Measurements from ENCODE around the gene CYSTM1. TPM values are rescaled to one million over a fixed set of nuclear protein-coding genes. Genes with fewer than 3 reads are reported as not detected.
A peak's percentile ranks its signal among the peaks of the same experiment; 100 is the strongest.

Gene CYSTM1
- total RNA-seq, 8 experiments from 2014 or later, result 18.8 to 102 (median 28.2) TPM

DNA sequence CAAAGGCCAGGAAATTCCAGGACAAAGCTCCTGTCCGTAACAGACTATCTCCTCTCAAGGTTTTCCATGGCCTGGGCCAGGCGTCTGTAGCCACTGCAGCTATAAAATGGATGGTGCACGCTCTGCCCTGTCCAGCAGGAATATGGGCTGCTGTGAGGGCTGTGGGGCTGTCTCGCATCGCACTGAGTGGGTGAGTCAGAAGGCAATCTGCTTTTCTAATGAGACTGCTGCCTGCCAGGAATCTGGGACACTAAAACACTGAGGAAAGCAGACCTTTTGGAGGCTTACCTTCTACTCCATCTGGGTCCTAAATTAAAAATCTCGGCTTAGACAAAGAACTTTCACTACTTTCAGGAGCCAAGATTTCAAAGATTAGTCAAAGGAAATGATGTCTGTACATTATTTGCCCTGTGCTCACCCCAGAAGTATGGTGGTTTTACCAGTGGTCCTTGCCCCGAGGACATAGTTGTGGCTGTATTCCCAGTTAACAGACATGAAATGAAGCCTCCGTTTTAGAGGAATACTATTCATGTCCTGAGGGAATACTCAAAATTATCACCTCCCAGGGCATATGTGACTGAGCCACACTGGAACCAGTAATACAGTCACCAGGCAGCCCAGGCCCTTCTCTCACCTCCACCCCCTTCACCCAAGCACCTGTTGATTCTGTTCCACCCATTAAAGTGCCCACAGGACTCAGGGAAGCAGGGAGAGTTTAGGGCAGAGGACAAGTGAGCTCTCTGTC is 71.6 kb downstream of the CYSTM1 start:
- peaks cover 7 to 12% of the 10 kb centered on the region in 2 donors for H3K4me1 ChIP-seq (replicated peaks in 1 of 2)
- peak; percentile 37 to 85 (median 56) for ATAC-seq (replicated peaks in 6 of 8)

DNA sequence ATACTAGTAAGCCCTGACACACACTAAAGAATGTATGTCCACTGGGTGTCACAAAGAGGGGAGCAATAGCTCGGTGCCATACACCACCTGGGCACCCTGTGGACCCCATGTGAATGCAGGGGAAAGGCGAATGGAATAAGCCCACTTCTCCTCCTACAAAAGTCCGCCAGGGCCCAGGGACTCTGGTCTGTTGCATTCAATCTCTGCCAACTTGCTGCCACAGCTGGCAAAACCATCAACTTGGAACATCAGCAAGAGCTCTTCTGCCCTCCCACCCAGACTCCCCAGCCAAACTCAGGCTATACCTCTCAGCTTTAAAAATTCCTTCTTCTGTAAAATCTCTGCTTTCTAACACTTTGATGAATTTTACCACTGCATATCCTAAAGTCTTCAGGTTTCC is 73.4 kb downstream of the CYSTM1 start:
- in situ Hi-C loops (cut with MboI; ENCODE audit: low pct_unique_long_range_greater_than_20kb in 2 of 9, low sequenced_read_pairs in 9 of 9, unreplicated experiment in 9 of 9), result loop anchor here in 5 of 9 experiments (10.0 to 25.0 kb wide), 2 partner anchors 106 to 114 kb away; partner anchors contain the start of gene SLC4A9 (in 2 of the 5)
- 100% methylated on average over 1 of the region's 3 CpGs; no CpG with 5 or more reads in 9 of the 10 experiments for WGBS, 10 experiments
- Histone ChIP-seq H3K4me3 (no peak overlapping the region), H3K27ac (no peak overlapping the region), H3K4me1 (replicated peaks in 1 of 2) (peaks cover 3 to 6% of the 10 kb centered on the region in 2 donors)
- no peak for ATAC-seq (replicated peaks in 6 of 8)

More for the DNA sequence above, 71.6 kb downstream of the CYSTM1 start:
- in situ Hi-C loops (cut with MboI; ENCODE audit: low pct_unique_long_range_greater_than_20kb in 2 of 9, low sequenced_read_pairs in 9 of 9, unreplicated experiment in 9 of 9), result loop anchor here in 5 of 9 experiments (10.0 to 25.0 kb wide), 2 partner anchors 108 to 116 kb away; partner anchors contain the start of gene SLC4A9 (in 2 of the 5)
- no peak overlapping the region for H3K4me3 ChIP-seq
- H3K27ac ChIP-seq, result no peak overlapping the region
- 0 to 91% (median 59%) methylated on average over 1 to 8 of the region's 8 CpGs for WGBS, 10 experiments

DNA sequence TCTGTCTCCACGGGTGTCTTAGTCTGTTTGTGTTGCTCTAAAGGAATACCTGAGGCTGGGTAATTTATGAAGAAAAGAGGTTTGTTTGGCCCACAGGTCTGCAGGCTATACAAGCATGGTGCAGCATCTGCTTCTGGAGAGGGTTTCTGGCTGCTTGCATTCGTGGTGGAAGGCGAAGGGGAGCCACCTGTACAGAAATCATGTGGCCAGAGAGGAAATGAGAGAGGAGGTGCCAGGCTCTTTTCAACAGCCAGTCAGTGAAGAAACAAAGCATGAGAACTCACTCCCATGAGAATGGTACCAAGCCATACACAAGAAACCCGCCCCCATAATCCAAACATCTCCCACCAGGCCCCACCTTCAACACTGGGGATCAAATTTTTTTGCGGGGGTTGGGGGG is 74.5 kb downstream of the CYSTM1 start:
- H3K27ac ChIP-seq, result no peak overlapping the region
- no peak overlapping the region for H3K4me3 ChIP-seq
- 56 to 100% (median 96%) methylated on average over 1 to 3 of the region's 5 CpGs; no CpG with 5 or more reads in 4 of the 10 experiments for WGBS, 10 experiments
- in situ Hi-C loops (cut with MboI; ENCODE audit: low pct_unique_long_range_greater_than_20kb in 2 of 9, low sequenced_read_pairs in 9 of 9, unreplicated experiment in 9 of 9), result loop anchor here in 5 of 9 experiments (10.0 to 25.0 kb wide), 2 partner anchors 105 to 113 kb away; partner anchors contain the start of gene SLC4A9 (in 2 of the 5)
- H3K4me1 ChIP-seq (replicated peaks in 1 of 2), result peaks cover 3 to 10% of the 10 kb centered on the region in 2 donors
- ATAC-seq (replicated peaks in 6 of 8), result no peak

DNA sequence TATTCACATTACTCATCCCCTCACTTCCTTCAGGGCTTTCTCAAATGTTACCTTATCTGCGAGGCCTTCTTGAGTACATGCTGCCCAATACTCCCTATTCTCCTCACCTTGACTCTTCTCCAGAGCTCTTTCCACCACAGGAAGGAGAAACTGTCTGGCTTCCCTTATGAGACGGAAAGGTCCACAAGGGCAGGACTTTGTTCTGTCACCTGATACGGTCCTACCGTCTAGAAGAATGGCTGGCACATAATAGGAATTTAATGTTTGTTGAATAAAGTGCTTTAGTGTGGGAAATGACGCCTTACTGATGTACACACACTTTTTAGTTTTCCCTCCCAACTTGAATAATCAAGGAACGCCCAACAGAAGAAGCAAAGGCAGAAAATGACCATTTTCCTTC is 75.4 kb downstream of the CYSTM1 start:
- Histone ChIP-seq H3K27ac (no peak overlapping the region), H3K4me3 (no peak overlapping the region), H3K4me1 (replicated peaks in 1 of 2) (peaks cover 0 to 7% of the 10 kb centered on the region in 2 donors)
- 83 to 100% (median 91%) methylated on average over 2 to 6 of the region's 6 CpGs; no CpG with 5 or more reads in 2 of the 10 experiments for WGBS, 10 experiments
- in situ Hi-C loops (cut with MboI; ENCODE audit: low pct_unique_long_range_greater_than_20kb in 2 of 9, low sequenced_read_pairs in 9 of 9, unreplicated experiment in 9 of 9), result no loop called here
- ATAC-seq (replicated peaks in 6 of 8), result no peak

DNA sequence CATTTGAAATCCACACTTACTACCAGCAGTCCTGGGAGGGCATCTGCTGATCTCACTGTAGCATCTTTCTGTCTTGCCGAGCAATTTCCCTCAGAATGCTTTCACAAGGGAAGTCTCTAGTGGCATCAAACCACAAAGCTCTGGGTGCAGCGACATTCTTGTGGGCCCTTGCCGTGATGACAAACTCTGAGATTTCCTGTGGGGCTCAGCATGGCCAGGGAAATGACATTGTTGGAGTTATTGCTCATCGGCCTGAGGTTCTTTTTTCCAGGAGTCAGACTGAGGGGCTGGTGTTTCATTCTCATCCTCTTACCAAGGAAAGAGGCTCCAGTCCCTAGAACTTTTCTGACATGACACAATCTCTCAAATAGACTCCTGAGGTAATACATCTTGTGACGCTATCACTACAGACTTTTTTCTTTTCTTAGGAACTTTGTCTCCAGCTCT is 76.6 kb downstream of the CYSTM1 start:
- ATAC-seq (replicated peaks in 6 of 8), result peak in 2 of 8 experiments; percentile 25 to 50
- H3K4me1 ChIP-seq (replicated peaks in 1 of 2), result peaks cover 0 to 7% of the 10 kb centered on the region in 2 donors
- WGBS, 10 experiments, result 0 to 100% (median 85%) methylated on average over 1 to 4 of the region's 5 CpGs; no CpG with 5 or more reads in 1 of the 10 experiments
- no peak overlapping the region for H3K4me3 ChIP-seq
- H3K27ac ChIP-seq, result no peak overlapping the region
- in situ Hi-C loops (cut with MboI; ENCODE audit: low pct_unique_long_range_greater_than_20kb in 2 of 9, low sequenced_read_pairs in 9 of 9, unreplicated experiment in 9 of 9), result no loop called here

DNA sequence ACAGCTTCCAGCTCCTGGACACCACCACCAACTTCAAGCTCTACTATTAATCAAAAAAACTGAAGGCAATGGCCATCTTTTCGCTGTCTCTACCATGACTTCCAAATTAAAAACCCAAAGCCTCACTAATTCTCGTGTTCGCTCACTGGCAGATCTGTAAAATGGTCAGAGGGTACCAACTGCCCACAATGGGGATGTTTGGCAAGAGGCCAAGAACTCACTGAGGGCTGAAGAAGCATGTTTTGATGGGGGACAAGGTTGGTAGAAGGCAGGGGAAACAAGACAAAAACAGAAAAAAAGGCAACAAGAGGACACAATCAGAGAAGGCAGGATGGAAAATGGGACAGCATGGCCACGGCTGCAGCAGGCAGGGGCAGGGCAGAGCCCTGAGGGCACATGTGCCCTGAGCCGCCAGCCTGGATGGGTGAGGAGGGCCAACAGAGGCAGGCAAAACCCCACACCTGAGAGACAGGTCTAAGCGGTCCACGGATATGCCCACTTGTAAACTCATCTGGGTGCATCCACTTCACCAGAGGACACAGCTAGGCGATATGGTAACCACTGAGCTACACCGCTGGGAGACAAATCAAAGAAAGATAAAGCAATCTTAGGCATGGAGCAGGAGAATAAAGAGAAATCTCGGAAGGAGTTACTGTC is 77.6 kb downstream of the CYSTM1 start:
- Histone ChIP-seq H3K27ac (no peak overlapping the region), H3K4me3 (no peak overlapping the region), H3K4me1 (replicated peaks in 1 of 2) (peaks cover 0 to 7% of the 10 kb centered on the region in 2 donors)
- in situ Hi-C loops (cut with MboI; ENCODE audit: low pct_unique_long_range_greater_than_20kb in 2 of 9, low sequenced_read_pairs in 9 of 9, unreplicated experiment in 9 of 9), result no loop called here
- WGBS, 10 experiments, result 90 to 100% (median 95%) methylated on average over 2 to 9 of the region's 10 CpGs; no CpG with 5 or more reads in 2 of the 10 experiments
- no peak for ATAC-seq (replicated peaks in 6 of 8)

DNA sequence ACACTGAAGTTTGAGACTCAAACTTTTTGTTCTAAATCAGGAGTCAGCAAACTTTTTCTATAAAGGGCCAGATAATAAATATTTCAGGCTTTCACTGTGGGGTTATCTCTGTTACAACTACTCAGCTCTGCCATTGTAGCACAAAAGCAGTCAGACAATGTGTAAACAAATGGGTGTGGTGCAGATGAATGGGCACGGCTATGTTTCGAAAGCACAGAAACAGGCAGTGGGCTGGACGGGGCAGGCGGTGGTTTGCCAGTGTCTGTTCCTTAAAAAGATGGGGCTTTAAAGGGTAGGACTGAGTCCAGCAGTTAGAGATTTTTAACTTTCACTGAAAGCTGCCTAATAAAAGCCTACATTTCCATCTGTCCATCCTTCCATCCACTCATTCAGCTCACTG is 79.0 kb downstream of the CYSTM1 start:
- WGBS, 10 experiments, result 7 to 76% (median 67%) methylated on average over 1 to 4 of the region's 4 CpGs; no CpG with 5 or more reads in 5 of the 10 experiments
- Histone ChIP-seq H3K4me3 (no peak overlapping the region), H3K4me1 (replicated peaks in 1 of 2) (peaks cover 0 to 7% of the 10 kb centered on the region in 2 donors), H3K27ac (no peak overlapping the region)
- peak; percentile 57 to 86 (median 71) for ATAC-seq (replicated peaks in 6 of 8)
- in situ Hi-C loops (cut with MboI; ENCODE audit: low pct_unique_long_range_greater_than_20kb in 2 of 9, low sequenced_read_pairs in 9 of 9, unreplicated experiment in 9 of 9), result no loop called here

DNA sequence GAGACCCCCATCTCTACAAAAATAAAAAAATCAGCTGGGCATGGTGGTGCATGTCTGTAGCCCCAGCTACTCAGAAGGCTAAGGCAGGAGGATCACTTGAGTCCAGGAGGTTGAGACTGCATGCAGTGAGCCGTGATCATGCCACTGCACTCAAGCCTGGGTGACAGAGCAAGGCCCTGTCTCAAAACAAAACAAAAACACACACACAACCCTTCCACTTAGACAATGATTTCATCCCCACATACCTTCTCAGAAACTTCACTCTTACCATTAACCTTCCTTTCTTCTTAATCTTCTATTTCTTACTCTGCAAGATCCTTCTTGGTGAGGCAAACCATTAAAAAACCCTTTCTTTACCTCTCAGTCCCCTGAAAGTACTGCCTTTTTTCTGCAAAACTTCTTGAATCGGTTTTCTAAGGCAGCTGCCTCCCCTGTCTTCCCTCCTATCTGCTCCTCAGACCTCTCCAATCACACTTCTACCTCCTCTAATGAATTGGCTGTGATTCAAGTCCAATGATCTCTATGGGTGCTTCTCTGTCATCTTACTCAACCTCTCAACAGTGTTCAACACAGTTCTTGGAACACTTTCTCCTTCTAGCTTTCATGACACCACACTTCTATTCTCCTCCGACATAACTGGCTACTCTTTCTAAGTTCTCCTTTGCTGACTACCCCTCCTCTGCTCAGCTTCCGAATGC is 80.6 kb downstream of the CYSTM1 start:
- Histone ChIP-seq H3K4me1 (replicated peaks in 1 of 2) (peaks cover 0 to 7% of the 10 kb centered on the region in 2 donors), H3K4me3 (no peak overlapping the region), H3K27ac (no peak overlapping the region)
- in situ Hi-C loops (cut with MboI; ENCODE audit: low pct_unique_long_range_greater_than_20kb in 2 of 9, low sequenced_read_pairs in 9 of 9, unreplicated experiment in 9 of 9), result no loop called here
- ATAC-seq (replicated peaks in 6 of 8), result no peak
- 60 to 100% (median 92%) methylated on average over 1 to 4 of the region's 4 CpGs; no CpG with 5 or more reads in 1 of the 10 experiments for WGBS, 10 experiments

DNA sequence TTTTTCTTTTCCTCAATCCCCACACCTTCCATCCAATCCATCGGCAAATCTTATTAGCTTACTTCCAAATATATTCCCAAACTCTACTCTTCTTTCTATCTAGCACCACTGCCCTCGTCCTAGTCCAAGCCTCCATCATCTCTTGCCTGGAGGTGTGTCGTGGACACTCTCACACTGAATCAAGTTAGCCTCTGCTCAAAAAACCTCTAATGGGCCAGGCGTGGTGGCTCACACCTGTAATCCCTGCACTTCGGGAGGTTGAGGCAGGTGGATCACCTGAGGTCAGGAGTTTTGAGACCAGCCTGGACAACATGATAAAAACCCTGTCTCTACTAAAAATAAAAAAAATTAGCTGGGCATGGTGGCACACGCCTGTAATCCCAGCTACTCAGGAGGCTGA is 81.7 kb downstream of the CYSTM1 start:
- 95 to 100% (median 100%) methylated on average over 1 to 5 of the region's 6 CpGs; no CpG with 5 or more reads in 1 of the 10 experiments for WGBS, 10 experiments
- Histone ChIP-seq H3K4me1 (replicated peaks in 1 of 2) (peaks cover 0 to 7% of the 10 kb centered on the region in 2 donors), H3K4me3 (no peak overlapping the region), H3K27ac (no peak overlapping the region)
- in situ Hi-C loops (cut with MboI; ENCODE audit: low pct_unique_long_range_greater_than_20kb in 2 of 9, low sequenced_read_pairs in 9 of 9, unreplicated experiment in 9 of 9), result no loop called here
- ATAC-seq (replicated peaks in 6 of 8), result no peak

DNA sequence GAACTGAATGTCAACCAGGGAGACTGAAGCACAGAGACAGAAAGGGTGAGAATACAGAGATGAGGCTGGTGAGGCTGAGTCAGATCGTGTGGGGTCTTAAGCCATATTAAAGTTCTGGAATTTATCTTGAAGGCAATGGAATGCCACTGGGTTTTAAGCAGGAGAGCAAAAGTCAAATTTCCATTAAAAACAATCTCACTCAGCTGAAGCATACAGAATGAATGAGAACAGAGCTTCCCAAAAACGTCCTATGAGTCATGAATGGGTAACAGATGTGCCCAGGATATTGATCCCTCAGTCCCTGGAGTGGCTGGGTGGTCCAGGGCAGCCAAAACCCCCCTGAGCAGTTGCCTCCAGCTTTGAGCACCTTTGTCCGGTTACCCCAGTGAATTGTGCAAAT is 83.0 kb downstream of the CYSTM1 start:
- WGBS, 10 experiments, result 0 to 88% (median 54%) methylated on average over 1 to 3 of the region's 3 CpGs; no CpG with 5 or more reads in 3 of the 10 experiments
- Histone ChIP-seq H3K27ac (no peak overlapping the region), H3K4me3 (no peak overlapping the region), H3K4me1 (replicated peaks in 1 of 2) (peaks cover 0 to 7% of the 10 kb centered on the region in 2 donors)
- in situ Hi-C loops (cut with MboI; ENCODE audit: low pct_unique_long_range_greater_than_20kb in 2 of 9, low sequenced_read_pairs in 9 of 9, unreplicated experiment in 9 of 9), result no loop called here
- ATAC-seq (replicated peaks in 6 of 8), result no peak

DNA sequence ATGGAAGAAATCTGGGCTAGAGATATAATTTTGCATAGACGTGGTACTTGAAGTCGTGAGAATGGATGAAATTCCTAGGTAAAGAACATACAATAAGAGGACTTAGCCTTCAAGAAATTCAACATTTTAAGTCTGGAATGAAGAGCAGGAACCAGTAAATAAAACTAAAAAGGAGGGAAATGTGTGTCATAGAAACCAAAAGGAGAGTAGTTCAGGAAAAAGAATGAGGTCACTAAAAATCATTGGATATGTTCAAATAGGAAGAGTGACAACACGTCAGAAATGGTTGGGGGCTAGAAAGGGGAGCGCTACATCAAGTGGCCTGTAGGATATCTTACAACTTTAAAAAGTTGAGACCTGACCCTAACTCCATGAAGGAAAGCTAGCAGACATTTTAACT is 83.9 kb downstream of the CYSTM1 start:
- 75 to 97% (median 90%) methylated on average over 1 to 4 of the region's 4 CpGs; no CpG with 5 or more reads in 2 of the 10 experiments for WGBS, 10 experiments
- no peak overlapping the region for H3K27ac ChIP-seq
- no peak overlapping the region for H3K4me3 ChIP-seq
- in situ Hi-C loops (cut with MboI; ENCODE audit: low pct_unique_long_range_greater_than_20kb in 2 of 9, low sequenced_read_pairs in 9 of 9, unreplicated experiment in 9 of 9), result no loop called here
- H3K4me1 ChIP-seq (replicated peaks in 1 of 2), result peaks cover 0 to 5% of the 10 kb centered on the region in 2 donors
- no peak for ATAC-seq (replicated peaks in 6 of 8)

DNA sequence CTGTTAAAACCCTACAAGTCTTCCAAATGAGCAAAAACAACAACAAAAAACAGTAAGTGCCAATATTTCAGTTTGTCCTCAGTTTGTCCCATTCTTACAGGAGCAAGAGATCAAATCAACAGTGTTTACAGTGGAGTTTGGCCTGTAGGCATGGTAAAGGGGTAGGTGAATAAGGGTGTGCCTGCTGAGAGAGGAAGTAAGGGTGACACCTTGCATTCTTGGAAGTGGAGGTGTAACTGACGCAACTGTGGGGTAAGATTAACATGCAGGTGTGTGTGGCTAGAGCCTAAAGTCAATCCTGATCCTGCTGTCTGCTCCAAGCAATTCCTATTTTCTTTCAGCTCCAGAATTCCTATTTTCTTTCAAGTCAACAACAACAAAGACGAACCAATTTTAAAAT is 84.5 kb downstream of the CYSTM1 start:
- 86 to 100% (median 100%) methylated on average over 1 to 2 of the region's 2 CpGs for WGBS, 10 experiments
- in situ Hi-C loops (cut with MboI; ENCODE audit: low pct_unique_long_range_greater_than_20kb in 2 of 9, low sequenced_read_pairs in 9 of 9, unreplicated experiment in 9 of 9), result no loop called here
- no peak for ATAC-seq (replicated peaks in 6 of 8)
- H3K4me3 ChIP-seq, result no peak overlapping the region
- no peak overlapping the region for H3K27ac ChIP-seq
- H3K4me1 ChIP-seq (replicated peaks in 1 of 2), result no peaks in the 10 kb centered on the region
